GM19239 (cell line): ENCODE results near the gene PGM5.
A peak's percentile ranks its signal among the peaks of the same experiment; 100 is the strongest.

Experiments
- DNase-seq: peaks from one replicate; pipeline ENCODE4 v3.0.0; 2011; ENCODE audit warnings: low spot score; ENCODE audit not compliant: insufficient read length
- FAIRE-seq: peaks from 2 replicates; lab custom pipeline; 2011; peaks lifted over from hg19 to GRCh38; lab: Jason Lieb, UNC

PGM5 gene

DNA sequence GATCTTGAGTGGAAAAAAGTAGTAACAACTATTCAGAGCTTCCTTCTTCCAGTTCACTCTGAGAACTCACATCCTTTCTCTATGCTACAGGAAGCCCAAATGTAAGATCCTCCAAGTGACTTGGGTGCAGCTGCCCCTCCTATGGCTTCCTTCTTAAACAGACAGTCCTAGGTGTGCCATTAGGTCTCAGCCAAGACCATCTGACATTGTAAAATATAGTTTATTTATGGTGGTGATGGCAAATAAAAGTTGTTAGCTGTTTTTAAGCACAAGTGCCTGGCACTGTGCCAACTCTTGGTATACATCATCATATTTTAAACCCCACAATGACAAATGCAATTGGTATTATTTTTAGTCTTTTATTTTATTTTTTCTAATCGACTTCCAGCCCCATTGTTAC is 126.1 kb downstream of the PGM5 start:
- FAIRE-seq, result no peak
- no peak for DNase-seq

GRCh38 chr9:68488126-68488525 is 131.7 kb downstream of the PGM5 start:
- no peak for FAIRE-seq

GRCh38 chr9:68489646-68490045 is 133.2 kb downstream of the PGM5 start:
- FAIRE-seq, result no peak
- no peak for DNase-seq

More at GRCh38 chr9:68488126-68488525, 131.7 kb downstream of the PGM5 start:
- DNase-seq, result no peak

DNA sequence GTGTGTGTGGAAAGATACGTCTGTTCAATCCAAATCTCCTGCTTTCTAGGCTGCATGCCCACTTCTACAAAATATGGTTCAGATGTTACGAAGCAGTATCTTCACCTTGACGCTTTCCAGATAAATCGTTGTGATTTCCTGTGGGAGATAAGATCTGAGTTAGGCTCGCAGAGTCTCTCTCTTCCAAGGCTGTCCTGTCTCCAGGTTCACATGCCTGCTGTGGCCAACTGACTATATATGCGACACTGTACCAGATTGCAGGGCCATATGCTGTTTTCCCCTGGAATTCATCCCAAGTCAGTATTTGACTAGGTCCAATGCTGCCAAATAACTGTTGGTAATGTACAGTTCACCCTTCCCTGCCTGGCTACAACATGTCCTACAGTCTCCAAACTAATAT is 136.4 kb downstream of the PGM5 start:
- no peak for FAIRE-seq
- DNase-seq, result no peak

DNA sequence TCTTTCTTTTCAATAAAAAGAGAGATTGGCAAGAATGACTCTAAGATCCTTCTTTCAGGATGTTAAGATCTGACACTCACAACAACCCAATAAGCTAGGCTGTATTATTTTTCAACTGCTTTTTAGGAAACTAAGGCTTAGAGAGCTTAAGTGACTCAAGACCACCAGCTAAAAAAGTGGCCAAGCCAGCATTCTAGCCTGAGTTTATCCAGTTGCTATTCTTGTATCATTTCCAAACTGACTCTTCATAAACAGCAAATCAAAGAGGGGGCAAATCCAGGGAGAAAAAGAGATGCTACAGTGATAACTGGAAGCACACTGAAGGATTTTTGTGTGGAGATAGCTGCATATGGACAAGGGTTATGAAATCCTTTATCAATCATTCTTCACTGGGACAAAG is 137.1 kb downstream of the PGM5 start:
- FAIRE-seq (no peak), DNase-seq (no peak)

- no peak for DNase-seq
- no peak for FAIRE-seq
Measured at GRCh38 chr9:68493958-68494577, 137.7 kb downstream of the PGM5 start.

- no peak for DNase-seq
- FAIRE-seq, result no peak
Measured at GRCh38 chr9:68495247-68495646, 138.8 kb downstream of the PGM5 start.

DNA sequence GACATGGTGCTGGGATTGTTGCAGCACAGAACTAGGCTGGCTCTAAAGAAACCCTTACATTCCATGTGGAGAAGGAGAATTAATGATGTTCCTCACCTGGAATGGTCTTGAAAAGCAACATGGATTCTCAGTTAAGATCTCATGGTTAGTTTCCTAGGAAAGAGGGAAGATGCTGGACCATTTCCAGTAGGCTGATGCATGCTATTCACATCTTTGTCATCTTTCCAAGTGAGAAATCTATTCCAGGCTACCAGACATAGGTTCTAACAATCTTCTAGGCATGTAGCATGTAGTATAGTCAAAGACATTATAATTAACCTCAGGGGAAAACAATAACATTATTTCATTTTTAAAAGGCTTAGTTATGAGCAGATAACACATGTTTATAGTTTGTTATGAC is 139.9 kb downstream of the PGM5 start:
- no peak for DNase-seq
- FAIRE-seq, result no peak

GRCh38 chr9:68497629-68498028 is 141.2 kb downstream of the PGM5 start:
- FAIRE-seq, result no peak

GRCh38 chr9:68498816-68499215 is 142.4 kb downstream of the PGM5 start:
- FAIRE-seq, result no peak

More at GRCh38 chr9:68497629-68498028, 141.2 kb downstream of the PGM5 start:
- DNase-seq, result no peak

DNA sequence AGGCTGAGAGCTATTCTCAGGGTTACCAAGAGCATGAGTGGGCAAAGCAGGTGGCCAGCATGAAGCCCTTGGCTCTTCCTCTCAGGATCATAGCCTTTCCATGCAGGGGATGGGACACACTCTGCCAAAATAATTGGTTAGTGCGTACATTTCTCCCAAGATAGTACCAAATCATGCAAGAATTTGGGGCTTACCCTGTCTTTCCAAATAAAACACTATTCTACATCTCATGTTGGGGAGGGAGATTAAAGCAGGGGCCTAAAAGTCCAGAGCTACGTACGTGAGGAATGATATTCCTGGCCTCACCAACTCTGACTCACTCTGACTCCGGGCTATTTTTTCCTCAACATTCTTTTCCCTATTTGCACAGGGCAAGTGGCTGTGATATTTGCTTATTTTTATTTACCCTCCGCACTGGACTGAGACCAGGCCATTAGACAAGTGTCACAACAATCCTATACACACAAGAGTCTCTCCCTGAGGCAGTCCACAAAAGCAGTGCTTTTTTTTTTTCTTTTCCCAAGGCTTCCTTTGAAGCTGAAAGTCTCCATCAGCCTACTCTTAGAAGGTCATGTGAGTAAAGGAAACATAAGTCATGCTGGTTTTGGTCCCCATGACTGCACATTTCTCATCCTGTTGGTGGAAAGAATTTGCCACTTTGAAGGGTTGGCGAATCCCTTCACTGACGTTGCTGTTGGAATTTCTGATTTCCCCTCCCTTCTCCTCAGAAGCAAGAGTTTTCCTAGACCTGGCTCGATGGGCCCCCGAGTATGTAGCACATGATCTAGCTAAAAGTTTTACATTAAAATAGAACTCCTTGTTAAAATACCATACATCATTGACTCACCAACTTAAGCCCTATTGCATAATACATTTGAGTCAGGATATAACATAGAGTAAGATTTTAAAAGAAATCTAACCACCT is 144.3 kb downstream of the PGM5 start:
- DNase-seq (no peak), FAIRE-seq (no peak)

More at GRCh38 chr9:68498816-68499215, 142.4 kb downstream of the PGM5 start:
- no peak for DNase-seq

DNA sequence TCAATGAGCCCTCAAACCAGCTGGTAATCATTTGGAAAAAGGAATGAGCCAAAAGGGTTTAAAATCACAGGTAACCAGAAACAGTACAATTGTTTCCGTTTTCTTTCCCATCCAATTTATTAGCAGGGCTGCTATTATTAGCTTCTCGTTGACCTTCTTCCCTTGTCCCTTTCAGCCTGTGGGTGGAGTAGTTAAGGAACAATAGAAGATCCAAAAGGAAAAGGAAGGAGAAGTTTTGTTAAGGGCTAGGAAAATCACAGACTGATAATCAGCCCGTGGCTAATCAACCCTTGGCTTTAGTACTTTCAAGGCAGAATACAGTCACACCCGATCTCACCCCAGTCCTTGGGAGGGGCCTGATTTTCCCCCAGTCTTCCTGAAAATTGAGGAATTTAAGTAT is 145.9 kb downstream of the PGM5 start:
- FAIRE-seq (no peak), DNase-seq (no peak)

GRCh38 chr9:68505681-68506409 is 149.4 kb downstream of the PGM5 start:
- peak; percentile 4 for FAIRE-seq
- no peak for DNase-seq

GRCh38 chr9:68506551-68506950 is 150.1 kb downstream of the PGM5 start:
- no peak for FAIRE-seq

DNA sequence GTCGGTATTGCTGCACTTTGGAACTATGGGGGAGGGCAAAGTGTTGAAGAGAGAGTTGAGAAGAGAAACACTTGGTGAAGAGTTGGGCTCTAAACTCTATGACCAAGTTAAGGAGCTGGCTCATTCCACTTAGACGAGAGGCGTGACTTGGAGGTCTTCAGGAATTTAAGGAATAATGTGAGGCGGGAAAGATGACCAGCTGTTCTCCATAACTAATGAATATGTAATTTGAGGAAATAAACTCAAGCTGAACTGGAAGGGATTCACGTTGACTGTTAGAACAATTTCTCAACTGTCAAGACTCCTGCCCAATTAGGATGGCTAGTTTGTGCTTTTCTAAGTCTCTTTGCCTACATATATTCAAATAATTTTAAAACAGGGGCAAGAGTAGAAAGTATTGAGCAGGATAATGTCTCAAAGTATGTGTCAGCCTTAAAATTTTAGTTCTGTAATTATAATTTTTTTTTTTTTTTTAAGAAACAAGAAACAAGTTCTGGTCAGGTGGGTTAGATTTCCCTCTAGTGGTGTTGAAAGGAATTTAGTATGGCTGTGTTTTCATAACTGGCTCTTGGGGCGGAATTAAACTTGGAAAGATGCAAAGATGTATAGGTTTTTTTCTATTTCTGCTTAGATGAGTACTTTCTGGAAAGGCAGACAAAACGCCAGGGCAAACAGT is 150.9 kb downstream of the PGM5 start:
- DNase-seq, result no peak
- no peak for FAIRE-seq

More at GRCh38 chr9:68506551-68506950, 150.1 kb downstream of the PGM5 start:
- DNase-seq, result no peak

GRCh38 chr9:68507806-68508145 is 151.4 kb downstream of the PGM5 start:
- DNase-seq (no peak), FAIRE-seq (no peak)

DNA sequence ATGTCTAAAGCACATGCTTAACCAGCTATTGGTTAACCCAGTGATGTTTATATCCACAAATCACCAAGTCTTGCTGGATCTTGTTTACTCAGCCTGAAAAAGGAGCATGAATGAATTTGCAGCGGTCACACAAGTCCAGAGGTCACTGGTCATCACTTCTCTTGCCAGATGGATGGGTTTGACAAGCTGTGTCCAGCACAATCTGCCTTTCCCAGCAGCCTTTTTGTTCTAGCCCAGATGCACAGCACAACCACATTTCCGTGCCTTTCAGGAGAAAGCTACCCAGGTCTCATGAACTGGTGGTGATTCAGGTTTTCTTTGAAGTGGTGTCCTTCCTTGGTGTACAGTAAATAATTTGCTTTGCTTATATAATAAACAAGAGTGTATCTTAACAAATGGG is 152.1 kb downstream of the PGM5 start:
- FAIRE-seq, result no peak
- no peak for DNase-seq

GRCh38 chr9:68509689-68510088 is 153.3 kb downstream of the PGM5 start:
- FAIRE-seq, result no peak

DNA sequence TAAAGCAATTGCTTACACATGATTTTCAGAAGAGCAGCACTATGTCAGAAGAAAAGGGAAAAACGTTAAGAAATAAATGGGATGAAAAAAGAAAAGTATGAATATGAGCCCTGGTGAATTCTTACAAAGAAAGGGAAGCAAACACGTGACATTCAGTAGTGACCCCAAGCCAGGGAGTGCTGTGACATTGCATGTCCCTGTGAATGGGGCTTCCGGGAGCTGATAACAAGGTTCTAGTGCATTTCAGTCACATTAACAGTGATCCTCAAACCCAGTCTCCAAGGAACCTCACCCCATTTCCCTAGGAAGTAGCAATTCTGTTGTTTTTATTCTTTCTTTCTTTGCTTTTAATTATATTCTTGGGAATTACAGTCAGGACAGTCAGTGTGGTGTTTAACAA is 157.0 kb downstream of the PGM5 start:
- FAIRE-seq (no peak), DNase-seq (no peak)

More at GRCh38 chr9:68509689-68510088, 153.3 kb downstream of the PGM5 start:
- no peak for DNase-seq

DNA sequence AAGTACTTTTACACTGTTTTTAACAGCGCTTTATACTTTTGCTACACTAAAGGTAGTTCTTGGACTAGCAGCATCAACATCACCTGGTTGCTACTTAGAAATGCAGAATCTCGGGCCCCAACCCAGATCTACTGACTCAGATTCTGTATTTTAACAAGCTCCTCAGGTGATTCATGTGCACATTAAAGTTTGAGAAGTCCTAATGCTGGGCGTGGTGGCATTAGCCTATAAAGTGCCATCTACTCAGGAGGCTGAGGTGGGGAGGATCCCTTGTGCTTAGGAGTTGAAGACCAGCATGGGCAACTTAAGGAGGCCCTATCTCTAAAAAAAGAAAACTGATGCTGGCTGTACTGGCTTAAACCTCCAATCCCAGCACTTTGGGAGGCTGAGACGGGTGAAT is 157.6 kb downstream of the PGM5 start:
- FAIRE-seq (no peak), DNase-seq (no peak)
